GM21515 (cell line): Measurements from ENCODE around the gene PPP1CB.
"Not testable (repeated sequence)": the region's sequence is repeated elsewhere in the genome, so short reads cannot be mapped to it uniquely, and the experiment has no call there.

ENCODE experiments used
- ATAC-seq: cut with Tn5 transposase; IDR thresholded peaks from one replicate; pipeline ENCODE4 v1.9.1; 2021; ENCODE audit not compliant: unreplicated experiment

PPP1CB gene

DNA sequence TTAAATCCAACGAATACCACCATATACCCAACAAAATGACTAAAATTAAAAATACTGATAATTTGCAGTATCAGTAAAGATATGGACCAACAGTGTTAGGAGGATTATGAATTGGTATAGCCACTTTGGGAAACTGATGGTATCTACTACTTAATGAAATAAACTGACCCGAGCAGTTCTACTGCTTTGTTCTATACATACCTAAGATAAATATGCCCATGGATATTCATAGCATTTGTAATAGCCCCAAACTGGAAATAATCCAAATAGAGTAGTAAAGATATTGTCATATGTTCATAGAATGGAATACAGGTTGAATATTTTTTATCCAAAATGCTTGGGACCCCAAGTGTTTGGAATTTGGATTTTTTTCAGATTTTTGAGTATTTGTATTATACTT is 20.7 kb downstream of the PPP1CB start:
- ATAC-seq = no peak

DNA sequence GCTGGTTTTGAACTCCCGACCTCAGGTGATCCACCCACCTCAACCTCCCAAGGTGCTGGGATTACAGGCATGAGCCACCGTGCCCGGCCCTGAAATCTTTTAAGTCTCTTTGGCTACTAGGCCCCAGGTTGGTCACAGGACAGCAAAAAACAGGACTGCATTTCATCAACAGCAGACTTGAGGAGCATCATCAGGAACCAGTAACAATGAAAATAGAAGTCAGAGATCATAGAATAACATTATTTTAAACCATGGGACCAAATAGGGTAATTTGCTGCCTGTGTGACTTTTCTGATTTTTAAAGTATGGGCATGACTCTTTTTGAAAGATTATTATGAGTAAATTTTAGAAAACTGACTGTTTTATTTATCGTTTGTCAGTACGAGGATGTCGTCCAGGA is 24.8 kb downstream of the PPP1CB start:
- no peak for ATAC-seq

- ATAC-seq = no peak
These were observed 26.8 kb downstream of the PPP1CB start for GRCh38 chr2:28778392-28778791.

DNA sequence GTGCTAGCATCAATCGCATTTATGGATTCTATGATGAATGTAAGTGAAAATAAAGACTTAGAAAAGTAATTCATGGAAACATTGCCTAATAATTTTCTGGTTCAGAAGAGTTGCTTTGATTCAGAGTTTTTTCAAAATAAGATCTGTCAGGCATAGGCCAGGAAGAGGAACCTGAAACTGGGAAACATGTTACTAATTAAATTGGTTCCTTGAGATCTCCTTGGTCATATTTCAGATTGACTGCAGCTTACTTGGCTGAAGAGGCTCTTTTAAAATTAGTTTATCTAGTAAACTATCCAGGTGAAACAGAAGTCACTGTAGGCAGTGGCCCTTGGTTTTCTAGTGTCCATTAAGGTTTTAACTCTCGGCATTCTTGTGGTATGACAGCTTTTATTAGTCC is 27.4 kb downstream of the PPP1CB start:
- ATAC-seq = no peak

GRCh38 chr2:28780496-28780895 is 28.9 kb downstream of the PPP1CB start:
- ATAC-seq = no peak

- no peak for ATAC-seq
These were observed 30.8 kb downstream of the PPP1CB start for GRCh38 chr2:28782423-28782822.

- not testable (repeated sequence) for ATAC-seq
These were observed 32.9 kb downstream of the PPP1CB start for GRCh38 chr2:28784570-28784969.

GRCh38 chr2:28796620-28797019 is 45.0 kb downstream of the PPP1CB start:
- ATAC-seq = no peak

DNA sequence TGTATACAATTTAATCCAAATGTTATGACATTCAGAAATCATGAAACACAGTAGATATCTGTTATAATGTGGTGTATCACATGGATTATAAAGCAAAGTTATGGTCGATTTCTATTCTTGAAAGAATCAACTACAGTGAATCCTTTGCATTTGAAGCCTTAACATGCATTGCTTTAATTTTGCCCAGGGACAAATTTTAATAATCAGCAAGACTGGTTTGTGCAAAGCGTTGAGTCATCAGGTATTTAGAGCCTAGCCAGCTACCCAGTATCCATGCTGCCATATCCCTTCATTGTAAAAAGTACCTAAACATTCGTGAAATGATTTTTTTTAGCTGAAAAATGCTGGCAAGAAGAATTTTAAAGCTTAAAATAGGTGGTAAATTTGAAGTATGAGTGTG is 50.1 kb downstream of the PPP1CB start:
- no peak for ATAC-seq

GRCh38 chr2:28802975-28803429 is 51.4 kb downstream of the PPP1CB start:
- ATAC-seq = no peak

DNA sequence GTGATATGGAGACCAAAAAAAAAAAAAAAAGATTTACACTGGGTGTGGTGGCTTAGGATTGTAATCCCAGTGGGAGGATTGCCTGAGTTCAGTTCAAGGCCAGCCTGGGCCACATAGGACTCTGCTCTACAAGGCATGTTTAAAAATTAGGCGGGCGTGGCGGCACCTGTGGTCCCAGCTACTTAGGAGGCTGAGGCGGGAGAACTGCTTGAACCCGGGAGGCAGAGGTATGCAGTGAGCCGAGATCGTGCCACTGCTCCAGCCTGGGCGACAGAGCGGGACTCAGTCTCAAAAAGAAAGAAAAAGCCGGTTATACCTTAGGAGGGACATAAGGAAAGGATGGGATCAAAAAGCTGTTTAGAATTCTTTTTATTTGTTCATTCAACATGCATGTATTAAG is 58.3 kb downstream of the PPP1CB start:
- ATAC-seq = no peak

DNA sequence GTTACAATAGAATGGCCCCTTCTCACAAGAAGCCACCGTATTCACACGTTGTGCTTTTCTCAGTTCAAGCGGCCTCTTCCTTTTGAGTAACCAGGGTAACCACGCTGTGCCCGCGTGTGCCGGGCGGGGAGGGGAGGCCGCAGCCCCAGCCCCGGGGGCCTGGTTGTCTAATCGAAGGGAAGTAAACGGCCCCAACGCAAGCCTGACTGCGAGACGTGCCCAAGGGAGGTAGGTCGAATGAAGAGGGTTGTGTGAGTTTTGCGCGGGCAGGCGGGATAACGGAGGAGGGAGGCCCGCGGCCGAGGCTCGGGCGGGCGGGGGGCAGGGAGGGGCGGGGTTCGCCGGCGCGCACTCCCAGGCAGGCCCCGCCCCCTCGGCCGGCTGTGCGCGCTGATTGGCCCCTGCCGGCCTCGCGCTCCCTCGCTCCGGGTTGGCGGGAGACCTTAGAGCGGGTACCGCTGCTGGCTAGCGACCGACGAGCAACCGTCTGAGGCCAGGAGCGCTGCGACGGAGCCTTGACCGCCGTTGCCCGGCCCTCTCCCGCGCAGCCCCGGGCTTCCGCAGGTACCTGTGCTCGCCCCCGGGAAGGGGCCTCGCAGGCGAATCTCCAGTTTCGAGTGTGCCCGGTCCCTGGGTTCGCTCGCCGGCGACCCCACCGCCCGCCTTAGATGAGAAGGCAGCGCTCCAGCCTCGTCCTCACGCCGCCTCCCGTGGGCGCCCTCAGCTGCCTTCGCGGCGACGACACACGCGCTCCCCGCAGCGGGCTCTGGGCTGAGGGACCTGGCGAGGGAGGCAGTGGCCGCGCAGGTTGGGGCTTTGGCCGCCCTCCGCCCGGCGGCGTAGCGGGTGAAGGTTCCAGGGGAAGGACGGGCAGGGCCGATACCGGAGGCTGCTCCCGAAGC is 59.0 kb downstream of the PPP1CB start, which contains the start of gene SPDYA:
Gene SPDYA, plus strand, starts transcription at position 451 of the 902 bp plus-strand sequence. CDS start 5,181 bp downstream, outside the sequence.
- ATAC-seq = peak; percentile 78

- ATAC-seq = no peak
These were observed 66.4 kb downstream of the PPP1CB start for GRCh38 chr2:28818053-28818452.

DNA sequence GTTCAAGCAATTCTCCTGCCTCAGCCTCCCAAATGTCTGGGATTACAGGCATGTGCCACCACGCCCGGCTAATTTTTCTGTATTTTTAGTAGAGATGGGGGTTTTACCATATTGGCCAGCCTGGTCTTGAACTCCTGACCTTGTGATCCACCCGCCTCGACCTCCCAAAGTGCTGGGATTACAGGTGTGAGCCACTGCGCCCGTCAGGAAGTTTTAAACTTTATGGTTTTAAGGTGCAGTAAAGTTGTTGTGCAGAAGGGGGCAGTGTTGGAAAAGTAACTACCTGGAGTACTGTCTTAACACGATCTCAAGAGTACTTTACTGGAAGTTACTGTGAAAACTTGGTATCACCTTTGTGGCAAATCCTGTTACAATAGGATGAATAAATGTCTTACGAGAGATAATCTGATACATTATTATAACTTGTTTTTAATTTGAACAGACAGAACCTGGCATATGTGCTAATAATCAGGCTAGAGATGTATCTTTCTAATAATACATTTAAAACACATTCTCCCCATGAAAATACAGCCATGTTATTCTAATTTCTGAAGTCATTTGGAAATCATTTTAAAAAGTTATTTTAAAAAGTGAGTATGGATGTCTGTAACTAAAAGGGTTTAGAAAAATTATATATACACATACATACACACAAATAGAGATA is 69.8 kb downstream of the PPP1CB start:
- ATAC-seq = no peak

DNA sequence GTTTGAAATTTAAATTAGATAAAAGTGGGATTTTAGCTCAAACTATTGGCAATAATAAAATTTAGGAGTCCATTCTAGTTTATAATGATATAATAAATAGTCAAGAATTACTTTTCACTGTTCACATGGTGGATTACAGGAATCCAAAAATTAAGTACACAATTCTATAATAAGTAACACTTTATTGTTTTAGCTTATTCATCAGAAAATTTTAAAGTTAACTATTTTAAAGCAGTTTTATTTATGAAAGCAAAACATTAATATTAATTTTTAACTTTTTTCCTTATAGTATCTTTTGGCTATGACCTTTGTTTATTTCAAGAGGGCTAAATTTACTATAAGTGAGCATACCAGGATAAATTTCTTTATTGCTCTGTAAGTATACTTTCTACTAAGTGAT is 70.4 kb downstream of the PPP1CB start:
- ATAC-seq = no peak

- ATAC-seq = no peak
These were observed 72.6 kb downstream of the PPP1CB start for GRCh38 chr2:28824207-28824606.

DNA sequence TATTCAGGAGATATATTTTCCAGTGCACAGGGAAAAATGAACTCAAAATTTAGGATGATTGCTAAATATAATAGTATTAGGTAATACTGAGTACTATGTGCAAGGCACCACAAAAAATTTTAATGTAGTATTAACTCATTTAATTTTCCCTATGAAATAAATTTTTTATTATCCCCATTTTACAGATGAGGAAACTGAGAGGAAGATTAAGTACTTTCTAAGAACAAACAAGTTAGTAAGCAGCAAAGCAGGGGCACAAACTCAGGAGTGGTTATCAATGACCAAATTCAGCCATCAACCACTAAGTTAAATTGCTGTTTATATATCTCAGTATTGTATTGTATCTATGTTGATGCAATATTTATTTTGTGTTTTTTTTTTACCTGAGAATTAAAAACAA is 73.2 kb downstream of the PPP1CB start:
- ATAC-seq = no peak

GRCh38 chr2:28828382-28828781 is 76.8 kb downstream of the PPP1CB start:
- ATAC-seq = no peak

DNA sequence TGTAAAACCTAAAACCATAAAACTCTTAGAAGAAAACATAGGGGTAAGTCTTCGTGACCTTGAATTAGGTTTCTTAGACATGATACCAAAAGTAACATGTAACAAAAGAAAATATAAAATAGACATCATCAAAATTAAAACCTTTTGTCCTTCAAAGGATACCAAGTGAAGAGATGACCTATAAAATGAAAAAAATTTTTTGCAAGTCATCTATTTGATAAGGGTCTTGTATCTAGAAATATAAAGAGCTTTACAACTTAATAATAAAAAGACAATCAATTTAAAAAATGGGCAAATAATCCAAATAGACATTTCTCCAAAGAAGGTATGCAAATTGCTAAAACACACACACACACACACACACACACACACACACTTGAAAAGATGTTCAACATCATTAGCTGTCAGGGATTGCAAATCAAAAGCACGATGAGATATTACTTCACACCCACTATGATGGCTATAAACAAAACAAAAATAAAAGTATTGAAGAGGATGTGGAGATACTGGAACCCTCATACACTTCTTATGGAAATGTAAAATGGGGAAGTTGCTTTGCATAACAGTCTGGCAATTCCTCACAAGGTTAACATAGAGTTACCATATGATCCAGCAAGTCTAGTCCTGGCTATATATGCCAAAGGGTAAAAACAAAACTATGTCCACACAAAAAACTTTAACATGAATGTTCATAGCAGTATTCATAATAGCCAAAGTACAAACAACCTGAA is 82.3 kb downstream of the PPP1CB start:
- ATAC-seq = no peak

- ATAC-seq = no peak
These were observed 84.2 kb downstream of the PPP1CB start for GRCh38 chr2:28835781-28836180.

GRCh38 chr2:28838971-28839370 is 87.3 kb downstream of the PPP1CB start:
- no peak for ATAC-seq
